HCT116 (cell line): ENCODE data around the gene FXYD1. TPM values are rescaled to one million over a fixed set of nuclear protein-coding genes. Genes with fewer than 3 reads are reported as not detected.

Source experiments
- ATAC-seq: fragments of 200-7000 bp; cut with Tn5 transposase; 2 replicates; pipeline ENCODE4 v1.9.1; 2020; ENCODE audit warnings: mild to moderate bottlenecking, moderate library complexity
- BruUV-seq: library from RNA; stranded (reverse); fragments of 400-500 nt; replicated peaks from 2 replicates; lab custom pipeline; 2021; lab: Mats Ljungman, UMichigan
- CTCF ChIA-PET: fragments of 300-600 bp; sonication (Branson Sonifier 250); formaldehyde crosslinking; loops from one replicate; lab custom pipeline; 2021; ENCODE audit warnings: antibody characterized with exemption; lab: Charles Lee
- POLR2A ChIA-PET: fragments of 300-600, 350-600 bp; sonication (Branson Sonifier 250); formaldehyde crosslinking; loops from one replicate; lab custom pipeline; 2021; ENCODE audit warnings: antibody characterized with exemption; lab: Charles Lee
- RAD21 ChIA-PET, 2 experiments: fragments of 300-600 bp; sonication (Branson Sonifier 250); formaldehyde crosslinking; loops; one replicate each; lab custom pipeline; 2023; ENCODE audit warnings: low total read pairs in 2 of 2; ENCODE audit not compliant: uncharacterized antibody in 2 of 2, unreplicated experiment in 2 of 2, low non-redundant PET in 1 of 2; lab: Charles Lee
- DNase-seq: peaks from one replicate; pipeline ENCODE4 v3.0.0-alpha.2; 2010; ENCODE audit warnings: low read depth, low spot score
- H2AFZ ChIP-seq: fragments of 200-600 bp; shearing (Covaris generic), sonication (generic); 2 replicates; pipeline ENCODE4 v1.6.1; 2017; ENCODE audit warnings: low read depth, mixed run types, mixed read lengths, antibody characterized with exemption, low read length; ENCODE audit not compliant: poor library complexity, severe bottlenecking
- H3K27ac ChIP-seq: 2 replicates; pipeline ENCODE4 v1.5.1; 2012; ENCODE audit warnings: low read depth, low read length
- H3K27me3 ChIP-seq: fragments of 200-600 bp; sonication (generic); 2 replicates; pipeline ENCODE4 v1.6.1; 2016; ENCODE audit warnings: mixed run types, low read length, mixed read lengths; ENCODE audit not compliant: insufficient read depth
- H3K36me3 ChIP-seq, 2 experiments: fragments of 200-500 bp in 1 of 2; fragments of 200-600 bp in 1 of 2; sonication (Bioruptor generic) in 1 of 2; sonication (generic) in 1 of 2; 2 replicates each; pipeline versions ENCODE4 v1.5.1 to v1.6.1; 2014 to 2016; ENCODE audit warnings: low read length in 2 of 2, inconsistent platforms in 1 of 2, mixed read lengths in 1 of 2, mixed run types in 1 of 2; ENCODE audit not compliant: insufficient read depth in 2 of 2, control insufficient read depth in 1 of 2
- H3K4me1 ChIP-seq, 2 experiments: fragments of 200-600 bp in 1 of 2; sonication (generic) in 1 of 2; 2 replicates each; pipeline versions ENCODE4 v1.5.1 to v1.6.1; 2012 to 2017; ENCODE audit warnings: low read length in 2 of 2, inconsistent platforms in 1 of 2, mild to moderate bottlenecking in 1 of 2, mixed read lengths in 1 of 2, mixed run types in 1 of 2, moderate library complexity in 1 of 2; ENCODE audit not compliant: insufficient read depth in 2 of 2, control insufficient read depth in 1 of 2
- H3K4me2 ChIP-seq: fragments of 200-600 bp; sonication (generic); 2 replicates; pipeline ENCODE4 v1.6.1; 2017; ENCODE audit warnings: mixed run types, low read length, mixed read lengths
- H3K4me3 ChIP-seq, 2 experiments: fragments of 200-600 bp in 1 of 2; sonication (generic) in 1 of 2; replicated peaks in 1 of 2; 2 replicates each; pipeline ENCODE4 v1.5.1; 2011 to 2016; ENCODE audit warnings: low read length in 2 of 2, control low read depth in 1 of 2, low read depth in 1 of 2, mild to moderate bottlenecking in 1 of 2, mixed read lengths in 1 of 2, mixed run types in 1 of 2
- H3K79me2 ChIP-seq: fragments of 200-600 bp; sonication (generic); 2 replicates; pipeline ENCODE4 v1.6.1; 2017; ENCODE audit warnings: mild to moderate bottlenecking, mixed run types, low read length, moderate library complexity, mixed read lengths; ENCODE audit not compliant: insufficient read depth
- H3K9ac ChIP-seq: fragments of 200-600 bp; sonication (generic); 2 replicates; pipeline ENCODE4 v1.6.1; 2016; ENCODE audit warnings: low read length, mixed read lengths
- H3K9me2 ChIP-seq: fragments of 200-600 bp; sonication (generic), shearing (Covaris generic); 2 replicates; pipeline ENCODE4 v1.6.1; 2017; ENCODE audit warnings: mixed run types, mild to moderate bottlenecking, moderate library complexity; ENCODE audit not compliant: insufficient read depth
- H3K9me3 ChIP-seq, 2 experiments: fragments of 200-500 bp in 1 of 2; fragments of 200-600 bp in 1 of 2; sonication (Bioruptor generic) in 1 of 2; sonication (generic) in 1 of 2; 2 replicates each; pipeline ENCODE4 v1.6.1; 2014 to 2017; ENCODE audit warnings: low read length in 2 of 2, mixed read lengths in 2 of 2, inconsistent platforms in 1 of 2, low read depth in 1 of 2, mild to moderate bottlenecking in 1 of 2, mixed run types in 1 of 2, moderate library complexity in 1 of 2; ENCODE audit not compliant: control insufficient read depth in 1 of 2, insufficient read depth in 1 of 2
- H4K20me1 ChIP-seq: fragments of 200-600 bp; sonication (generic), shearing (Covaris generic); 2 replicates; pipeline ENCODE4 v1.6.1; 2017; ENCODE audit warnings: mixed run types, mild to moderate bottlenecking, moderate library complexity; ENCODE audit not compliant: insufficient read depth
- CTCF ChIP-seq, 3 experiments: fragments of 200-600 bp in 1 of 3; sonication (generic) in 1 of 3; IDR thresholded peaks in 2 of 3; conservative IDR thresholded peaks in 1 of 3; 2 replicates each; pipeline ENCODE4 v1.5.1; 2012 to 2017; ENCODE audit warnings: low read depth in 2 of 3, low read length in 2 of 3, antibody characterized with exemption in 1 of 3, borderline replicate concordance in 1 of 3, control low read depth in 1 of 3, mild to moderate bottlenecking in 1 of 3, mixed read lengths in 1 of 3, mixed run types in 1 of 3, moderate library complexity in 1 of 3; ENCODE audit not compliant: insufficient read depth in 1 of 3
- EZH2 ChIP-seq: fragments of 200-600 bp; sonication (generic); IDR thresholded peaks from 2 replicates; pipeline ENCODE4 v1.6.1; 2017; ENCODE audit warnings: antibody characterized with exemption, mixed run types
- MAX ChIP-seq: IDR thresholded peaks from 2 replicates; pipeline ENCODE4 v1.6.1; 2012
- POLR2AphosphoS5 ChIP-seq: IDR thresholded peaks from 2 replicates; pipeline ENCODE4 v1.6.1; 2011; ENCODE audit warnings: mild to moderate bottlenecking, low read depth, low read length, moderate library complexity
- SRF ChIP-seq: IDR thresholded peaks from 2 replicates; pipeline ENCODE4 v1.6.1; 2012; ENCODE audit warnings: low read depth
- intact Hi-C: fragments of 100-400 bp; cut with micrococcal nuclease; formaldehyde crosslinking; loops from 2 replicates; pipeline ENCODE4 v1.10.0; 2022
- total RNA-seq: library from RNA; stranded (reverse); gene quantifications from one replicate; pipeline ENCODE4 v1.2.1, GENCODE V29; 2021; ENCODE audit not compliant: unreplicated experiment

Gene FXYD1
- total RNA-seq, 1 experiment from 2014 or later: 7.8 TPM

DNA sequence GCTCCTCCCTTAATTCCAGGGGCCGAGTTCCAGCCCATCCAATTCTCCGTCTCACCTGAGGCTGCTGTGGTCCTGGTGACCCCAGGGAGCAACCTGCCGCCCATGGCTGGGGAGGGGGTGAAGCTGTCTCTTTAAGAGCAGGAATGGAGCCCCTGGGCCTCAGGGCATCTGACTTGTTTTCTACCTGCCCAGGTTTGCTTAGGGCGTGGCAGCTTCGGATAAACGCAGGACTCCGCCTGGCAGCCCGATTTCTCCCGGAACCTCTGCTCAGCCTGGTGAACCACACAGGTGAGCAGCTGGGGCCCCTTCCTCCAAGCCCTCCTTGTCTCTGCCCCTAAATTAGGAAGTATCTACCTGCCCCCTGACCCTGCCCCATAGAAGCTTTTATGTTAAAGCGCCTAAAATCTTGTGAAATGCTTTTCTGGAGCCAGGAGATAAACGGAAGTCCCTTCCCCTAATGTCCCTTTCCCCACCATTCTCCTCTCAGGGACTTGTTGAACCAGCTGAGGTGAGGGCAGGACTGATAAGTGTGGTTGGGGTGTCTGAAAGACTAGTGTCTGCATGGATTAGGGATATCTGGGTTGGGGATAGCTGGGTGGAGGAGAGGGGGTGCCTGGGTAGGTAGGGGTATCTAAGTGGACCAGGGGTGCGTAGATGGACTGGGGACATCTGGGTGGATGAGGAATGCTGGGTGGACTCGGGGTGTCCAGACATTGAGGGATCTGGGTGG, 22.4 kb upstream of the FXYD1 start:
- Histone ChIP-seq H3K9ac (peak overlapping the region; percentile 48), H3K27ac (no peak overlapping the region; the same call in 1 of the 2 replicates), H3K9me2 (no peaks in the 10 kb centered on the region), H3K36me3 (no peaks in the 10 kb centered on the region), H4K20me1 (no peaks in the 10 kb centered on the region), H3K4me1 (peaks cover 18 to 41% of the 10 kb centered on the region in 2 experiments), H3K79me2 (no peaks in the 10 kb centered on the region)
- intact Hi-C loops: no loop called here
- RAD21 ChIA-PET: no interaction called here
- DNase-seq (no peak), ATAC-seq (peak; percentile 47)
- TF ChIP-seq CTCF (IDR thresholded peaks at IDR 0.05 in 2 of 3, conservative IDR thresholded peaks at IDR 0.05 in 1 of 3; ENCODE audit: borderline replicate concordance in 1 of 3, insufficient read depth in 1 of 3, low read depth in 2 of 3, low read length in 2 of 3): no peak
- TF ChIP-seq POLR2AphosphoS5: peak; percentile 46
- TF ChIP-seq, all 23 proteins: peak for 1
- Histone ChIP-seq H3K4me3 (peak overlapping the region; percentile 38 to 54), H3K27me3 (no peaks in the 10 kb centered on the region), H3K9me3 (no peaks in the 10 kb centered on the region), H3K4me2 (peak overlapping the region; percentile 81), H2AFZ (peak overlapping the region; percentile 36)
- CTCF ChIA-PET: interaction anchor here (0.6 to 2.3 kb wide), 5 partner anchors 8 to 72 kb away, joined by 3 to 11 read pairs (median 7); partner anchors contain the start of gene LGI4
- BruUV-seq: TSS peak; percentile 71
- POLR2A ChIA-PET: interaction anchor here (0.7 kb wide), 2 partner anchors 8 to 25 kb away, joined by 3 read pairs; no protein-coding TSS in a partner anchor

DNA sequence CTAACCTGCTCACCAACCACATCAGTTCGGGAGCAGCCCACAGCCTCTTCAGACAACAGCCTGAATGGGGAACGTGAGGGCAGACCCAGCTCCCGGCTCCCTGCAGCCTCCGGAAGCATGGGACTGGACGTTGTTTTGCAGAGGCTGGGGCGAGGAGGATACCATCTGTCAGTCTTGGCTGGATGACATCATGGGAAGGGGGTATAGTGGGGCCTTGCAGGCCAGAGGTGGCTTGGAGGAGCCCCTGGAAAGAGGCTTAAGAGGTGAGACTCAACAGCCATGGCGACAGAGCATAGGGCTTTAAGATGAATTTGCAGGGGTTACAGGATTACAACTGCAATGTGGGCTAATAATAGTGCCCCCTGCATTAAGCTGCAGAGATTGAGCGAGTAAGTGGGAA, 21.5 kb upstream of the FXYD1 start:
- DNase-seq (no peak), ATAC-seq (no peak)
- no peak overlapping the region for H2AFZ ChIP-seq
- H3K9me3 ChIP-seq: no peaks in the 10 kb centered on the region
- H3K27ac ChIP-seq: no peak overlapping the region
- RAD21 ChIA-PET: no interaction called here
- H3K27me3 ChIP-seq: no peaks in the 10 kb centered on the region
- H3K4me1 ChIP-seq: peaks cover 18 to 42% of the 10 kb centered on the region in 2 experiments
- H3K36me3 ChIP-seq: no peaks in the 10 kb centered on the region
- POLR2A ChIA-PET: no interaction called here
- H3K9ac ChIP-seq: no peak overlapping the region
- no peaks in the 10 kb centered on the region for H3K79me2 ChIP-seq
- H3K9me2 ChIP-seq: no peaks in the 10 kb centered on the region
- intact Hi-C loops: no loop called here
- CTCF ChIA-PET: no interaction called here
- no peak for TF ChIP-seq MAX
- TF ChIP-seq EZH2: no peak
- no peak for TF ChIP-seq SRF
- BruUV-seq: no TSS peak
- no peak overlapping the region for H3K4me3 ChIP-seq
- H4K20me1 ChIP-seq: no peaks in the 10 kb centered on the region
- H3K4me2 ChIP-seq: no peak overlapping the region
